ENCODE data around the gene TTC9C.

TTC9C gene

GRCh38 chr11:62716816-62717215, 11.5 kb upstream of the TTC9C start:
- peaks cover 66% of the 10 kb centered on the region for H3K79me2 ChIP-seq (ENCODE audit: insufficient read depth, low read depth)
- no peaks in the 10 kb centered on the region for H3K27me3 ChIP-seq (ENCODE audit: insufficient read depth, low read depth)
- no peak overlapping the region for H2AFZ ChIP-seq (ENCODE audit: low read depth)
- no peaks in the 10 kb centered on the region for H4K20me1 ChIP-seq (ENCODE audit: insufficient read depth)
- no peak overlapping the region for H3K9ac ChIP-seq
- H3K4me3 ChIP-seq (IDR thresholded peaks at IDR 0.05; ENCODE audit: insufficient read depth, low read depth, low read length): no peak overlapping the region
- H3K36me3 ChIP-seq (ENCODE audit: insufficient read depth): peaks cover 39% of the 10 kb centered on the region; the same call in 1 of the 2 replicates
- H3K4me2 ChIP-seq: peak overlapping the region; percentile 60; the same call in 1 of the 2 replicates
- peak overlapping the region; percentile 18; the same call in 1 of the 2 replicates for H3K27ac ChIP-seq
- TF ChIP-seq CTCF (conservative IDR thresholded peaks at IDR 0.05; ENCODE audit: low read depth, low read length): no peak
- H3K4me1 ChIP-seq (ENCODE audit: low read depth, poor library complexity, severe bottlenecking): peaks cover 70% of the 10 kb centered on the region

GRCh38 chr11:62719302-62719978, 8.8 kb upstream of the TTC9C start:
- H3K4me2 ChIP-seq: no peak overlapping the region
- peaks cover 11% of the 10 kb centered on the region; the same call in 1 of the 2 replicates for H4K20me1 ChIP-seq (ENCODE audit: insufficient read depth)
- H3K36me3 ChIP-seq (ENCODE audit: insufficient read depth): peaks cover 61% of the 10 kb centered on the region; the same call in 1 of the 2 replicates

GRCh38 chr11:62721994-62722393, 6.3 kb upstream of the TTC9C start:
- H3K9ac ChIP-seq: no peak overlapping the region
- no peak overlapping the region; the same call in 1 of the 2 replicates for H3K27ac ChIP-seq
- peaks cover 98% of the 10 kb centered on the region for H3K79me2 ChIP-seq (ENCODE audit: insufficient read depth, low read depth)
- H3K27me3 ChIP-seq (ENCODE audit: insufficient read depth, low read depth): no peaks in the 10 kb centered on the region
- no peak overlapping the region for H2AFZ ChIP-seq (ENCODE audit: low read depth)
- peaks cover 46% of the 10 kb centered on the region for H3K4me1 ChIP-seq (ENCODE audit: low read depth, poor library complexity, severe bottlenecking)
- no peak overlapping the region; the same call in 1 of the 2 replicates for H3K4me2 ChIP-seq
- H3K4me3 ChIP-seq (IDR thresholded peaks at IDR 0.05; ENCODE audit: insufficient read depth, low read depth, low read length): no peak overlapping the region
- TF ChIP-seq CTCF (conservative IDR thresholded peaks at IDR 0.05; ENCODE audit: low read depth, low read length): no peak; the same call in 1 of the 2 replicates
- peaks cover 16% of the 10 kb centered on the region; the same call in 1 of the 2 replicates for H4K20me1 ChIP-seq (ENCODE audit: insufficient read depth)
- peaks cover 53% of the 10 kb centered on the region; the same call in 1 of the 2 replicates for H3K36me3 ChIP-seq (ENCODE audit: insufficient read depth)

More at GRCh38 chr11:62719302-62719978, 8.8 kb upstream of the TTC9C start:
- no peak overlapping the region for H2AFZ ChIP-seq (ENCODE audit: low read depth)
- peaks cover 89% of the 10 kb centered on the region for H3K79me2 ChIP-seq (ENCODE audit: insufficient read depth, low read depth)
- TF ChIP-seq CTCF (conservative IDR thresholded peaks at IDR 0.05; ENCODE audit: low read depth, low read length): no peak
- no peaks in the 10 kb centered on the region for H3K27me3 ChIP-seq (ENCODE audit: insufficient read depth, low read depth)
- H3K4me3 ChIP-seq (IDR thresholded peaks at IDR 0.05; ENCODE audit: insufficient read depth, low read depth, low read length): no peak overlapping the region
- H3K4me1 ChIP-seq (ENCODE audit: low read depth, poor library complexity, severe bottlenecking): peaks cover 66% of the 10 kb centered on the region
- H3K9ac ChIP-seq: no peak overlapping the region
- no peak overlapping the region for H3K27ac ChIP-seq

- H4K20me1 ChIP-seq (ENCODE audit: insufficient read depth): peaks cover 16% of the 10 kb centered on the region; the same call in 1 of the 2 replicates
Observed at GRCh38 chr11:62724171-62724570, 4.1 kb upstream of the TTC9C start.

More at GRCh38 chr11:62724171-62724570, 4.1 kb upstream of the TTC9C start:
- Histone ChIP-seq H3K4me3 (IDR thresholded peaks at IDR 0.05; ENCODE audit: insufficient read depth, low read depth, low read length) (no peak overlapping the region), H3K27ac (no peak overlapping the region; the same call in 1 of the 2 replicates), H2AFZ (ENCODE audit: low read depth) (no peak overlapping the region), H3K27me3 (ENCODE audit: insufficient read depth, low read depth) (no peaks in the 10 kb centered on the region), H3K36me3 (ENCODE audit: insufficient read depth) (peaks cover 40% of the 10 kb centered on the region; the same call in 1 of the 2 replicates), H3K4me2 (peak overlapping the region; percentile 98), H3K4me1 (ENCODE audit: low read depth, poor library complexity, severe bottlenecking) (peaks cover 26% of the 10 kb centered on the region), H3K79me2 (ENCODE audit: insufficient read depth, low read depth) (peaks cover 84% of the 10 kb centered on the region), H3K9ac (peak overlapping the region; percentile 77; the same call in 1 of the 2 replicates)
- no peak for TF ChIP-seq CTCF (conservative IDR thresholded peaks at IDR 0.05; ENCODE audit: low read depth, low read length)
